A549 (cell line): ENCODE measurements around the gene TMEM129.

Experiments
- POLR2A ChIP-seq: IDR thresholded peaks from 2 replicates; pipeline ENCODE4 v1.6.1; 2012; ENCODE audit warnings: mild to moderate bottlenecking, low read length
- TF ChIP-seq, protein P1 (sequence below): IDR thresholded peaks from 2 replicates; pipeline ENCODE4 v1.6.1; 2012
- TF ChIP-seq, protein P2 (sequence below): fragments of >200 bp; sonication (Bioruptor Twin); formaldehyde crosslinking; IDR thresholded peaks from 3 replicates; pipeline ENCODE4 v1.5.1; 2016

DNA sequence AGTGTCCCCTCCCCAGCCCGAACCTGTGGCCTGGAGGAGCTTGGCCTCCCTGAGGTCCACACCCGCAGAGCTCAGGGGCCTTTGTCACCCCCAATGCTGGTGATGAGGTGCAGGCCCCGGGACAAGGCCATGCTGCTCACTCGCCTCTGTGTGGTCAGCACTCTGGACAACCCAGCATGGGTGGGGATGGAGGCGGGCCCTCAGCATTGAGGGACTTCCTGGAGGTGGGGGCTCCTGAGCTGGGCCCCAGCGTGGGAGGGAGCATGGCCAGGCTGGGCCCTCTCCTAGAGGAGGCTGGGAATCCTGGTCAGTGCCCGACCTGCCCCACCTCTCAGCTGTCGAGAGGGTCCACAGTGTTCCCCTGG, 30.8 kb upstream of the TMEM129 start:
- TF ChIP-seq, protein P1, sequence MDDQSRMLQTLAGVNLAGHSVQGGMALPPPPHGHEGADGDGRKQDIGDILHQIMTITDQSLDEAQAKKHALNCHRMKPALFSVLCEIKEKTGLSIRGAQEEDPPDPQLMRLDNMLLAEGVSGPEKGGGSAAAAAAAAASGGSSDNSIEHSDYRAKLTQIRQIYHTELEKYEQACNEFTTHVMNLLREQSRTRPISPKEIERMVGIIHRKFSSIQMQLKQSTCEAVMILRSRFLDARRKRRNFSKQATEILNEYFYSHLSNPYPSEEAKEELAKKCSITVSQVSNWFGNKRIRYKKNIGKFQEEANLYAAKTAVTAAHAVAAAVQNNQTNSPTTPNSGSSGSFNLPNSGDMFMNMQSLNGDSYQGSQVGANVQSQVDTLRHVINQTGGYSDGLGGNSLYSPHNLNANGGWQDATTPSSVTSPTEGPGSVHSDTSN, result no peak
- TF ChIP-seq POLR2A, result no peak
- TF ChIP-seq, protein P2, sequence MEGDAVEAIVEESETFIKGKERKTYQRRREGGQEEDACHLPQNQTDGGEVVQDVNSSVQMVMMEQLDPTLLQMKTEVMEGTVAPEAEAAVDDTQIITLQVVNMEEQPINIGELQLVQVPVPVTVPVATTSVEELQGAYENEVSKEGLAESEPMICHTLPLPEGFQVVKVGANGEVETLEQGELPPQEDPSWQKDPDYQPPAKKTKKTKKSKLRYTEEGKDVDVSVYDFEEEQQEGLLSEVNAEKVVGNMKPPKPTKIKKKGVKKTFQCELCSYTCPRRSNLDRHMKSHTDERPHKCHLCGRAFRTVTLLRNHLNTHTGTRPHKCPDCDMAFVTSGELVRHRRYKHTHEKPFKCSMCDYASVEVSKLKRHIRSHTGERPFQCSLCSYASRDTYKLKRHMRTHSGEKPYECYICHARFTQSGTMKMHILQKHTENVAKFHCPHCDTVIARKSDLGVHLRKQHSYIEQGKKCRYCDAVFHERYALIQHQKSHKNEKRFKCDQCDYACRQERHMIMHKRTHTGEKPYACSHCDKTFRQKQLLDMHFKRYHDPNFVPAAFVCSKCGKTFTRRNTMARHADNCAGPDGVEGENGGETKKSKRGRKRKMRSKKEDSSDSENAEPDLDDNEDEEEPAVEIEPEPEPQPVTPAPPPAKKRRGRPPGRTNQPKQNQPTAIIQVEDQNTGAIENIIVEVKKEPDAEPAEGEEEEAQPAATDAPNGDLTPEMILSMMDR, result no peak
